Fibroblast of villous mesenchyme (primary cell): Measurements from ENCODE around the gene SCUBE1. TPM values are rescaled to one million over a fixed set of nuclear protein-coding genes. Genes with fewer than 3 reads are reported as not detected.

Experiments
- DNase-seq: peaks from one replicate; pipeline ENCODE4 v3.0.0-alpha.2; 2010; ENCODE audit warnings: low read depth
- H3K4me3 ChIP-seq: 2 replicates; pipeline ENCODE4 v1.5.1; 2011; ENCODE audit warnings: low read depth, mild to moderate bottlenecking, low read length
- CTCF ChIP-seq: IDR thresholded peaks from 2 replicates; pipeline ENCODE4 v1.5.1; 2012; ENCODE audit warnings: low read depth, mild to moderate bottlenecking, low read length; ENCODE audit not compliant: insufficient read depth
- total RNA-seq: library from RNA; depleted of rRNA; stranded (reverse); fragments of >200 nt; gene quantifications from 2 replicates; pipeline ENCODE4 v1.2.3, GENCODE V29; 2012

Gene SCUBE1
- total RNA-seq, 1 donor: not detected

- DNase-seq: peak; percentile 98
- H3K4me3 ChIP-seq: no peak overlapping the region
- TF ChIP-seq CTCF: peak; percentile 3
These were observed 49.3 kb downstream of the SCUBE1 start for GRCh38 chr22:43293655-43294392.

- no peak for TF ChIP-seq CTCF
- H3K4me3 ChIP-seq: no peak overlapping the region
- peak; percentile 56 for DNase-seq
These were observed 49.9 kb downstream of the SCUBE1 start for GRCh38 chr22:43293259-43293654.

GRCh38 chr22:43292630-43293018, 50.5 kb downstream of the SCUBE1 start:
- H3K4me3 ChIP-seq: no peak overlapping the region
- no peak for DNase-seq
- no peak for TF ChIP-seq CTCF

GRCh38 chr22:43291381-43291780, 51.8 kb downstream of the SCUBE1 start:
- no peak for DNase-seq
- TF ChIP-seq CTCF: no peak
- H3K4me3 ChIP-seq: no peak overlapping the region

- H3K4me3 ChIP-seq: peak overlapping the region; percentile 10
- no peak for TF ChIP-seq CTCF
- DNase-seq: peak; percentile 57
These were observed 53.0 kb downstream of the SCUBE1 start for GRCh38 chr22:43289976-43290721.

GRCh38 chr22:43289531-43289963, 53.6 kb downstream of the SCUBE1 start:
- TF ChIP-seq CTCF: no peak
- peak; percentile 51 for DNase-seq
- H3K4me3 ChIP-seq: peak overlapping the region; percentile 10
